Ishikawa (cell line): ENCODE results near the gene HSD17B4.

Experiments used
- CEBPB ChIP-seq: IDR thresholded peaks from 2 replicates; pipeline ENCODE4 v1.6.1; 2012
- CREB1 ChIP-seq: IDR thresholded peaks from 2 replicates; pipeline ENCODE4 v1.6.1; 2012; ENCODE audit warnings: low read depth
- EGR1 ChIP-seq: IDR thresholded peaks from 2 replicates; pipeline ENCODE4 v1.6.1; 2012
- MAX ChIP-seq: IDR thresholded peaks from 2 replicates; pipeline ENCODE4 v1.6.1; 2012
- TCF12 ChIP-seq: IDR thresholded peaks from 2 replicates; pipeline ENCODE4 v1.6.1; 2012; ENCODE audit warnings: low read depth
- TF ChIP-seq, protein P1 (sequence below): IDR thresholded peaks from 2 replicates; pipeline ENCODE4 v1.6.1; 2012

DNA sequence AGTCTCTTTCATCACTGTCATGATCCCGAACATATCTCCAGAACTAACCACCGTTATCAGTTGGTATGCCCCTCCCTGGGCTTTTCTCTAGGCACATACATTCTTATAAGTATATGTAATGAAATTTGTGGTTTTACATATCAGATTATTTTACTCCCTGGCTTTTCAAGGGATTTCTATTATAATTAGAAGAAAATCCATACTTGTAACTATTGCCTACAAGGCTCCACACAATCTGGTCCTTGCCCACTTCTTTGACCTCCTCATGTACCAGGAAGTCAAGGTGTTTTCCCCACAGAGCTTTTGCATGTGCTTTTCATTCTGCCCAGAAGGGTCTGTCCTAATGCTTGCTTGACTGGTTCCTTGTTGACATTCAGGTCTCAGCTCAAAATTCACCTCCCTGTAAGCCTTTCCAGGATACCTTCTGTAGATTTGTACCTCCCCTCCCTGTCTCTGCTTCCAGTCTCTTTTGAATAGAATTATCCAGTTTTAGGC lies 33.6 kb upstream of the HSD17B4 start:
- TF ChIP-seq CREB1 (no peak), EGR1 (no peak), MAX (no peak), TCF12 (no peak), CEBPB (no peak)
- TF ChIP-seq, protein P1, sequence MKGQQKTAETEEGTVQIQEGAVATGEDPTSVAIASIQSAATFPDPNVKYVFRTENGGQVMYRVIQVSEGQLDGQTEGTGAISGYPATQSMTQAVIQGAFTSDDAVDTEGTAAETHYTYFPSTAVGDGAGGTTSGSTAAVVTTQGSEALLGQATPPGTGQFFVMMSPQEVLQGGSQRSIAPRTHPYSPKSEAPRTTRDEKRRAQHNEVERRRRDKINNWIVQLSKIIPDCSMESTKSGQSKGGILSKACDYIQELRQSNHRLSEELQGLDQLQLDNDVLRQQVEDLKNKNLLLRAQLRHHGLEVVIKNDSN, result no peak
